H1 (cell line): ENCODE results near the gene PRDM2. TPM values are rescaled to one million over a fixed set of nuclear protein-coding genes. Genes with fewer than 3 reads are reported as not detected.

Experiments
- CHD7 ChIP-seq: fragments of 300-600 bp; sonication (generic); IDR thresholded peaks from 2 replicates; pipeline ENCODE4 v1.7.1; 2012; ENCODE audit warnings: low read length, moderate library complexity, mild to moderate bottlenecking, inconsistent platforms; ENCODE audit not compliant: insufficient replicate concordance
- GTF2F1 ChIP-seq: IDR thresholded peaks from 2 replicates; pipeline ENCODE4 v1.6.1; 2012; ENCODE audit warnings: low read depth, low read length, improper control_type of control experiment, borderline replicate concordance
- polyA plus RNA-seq, 7 experiments: library from polyadenylated mRNA; depleted of rRNA in 3 of 7; stranded (reverse) in 5 of 7; unstranded in 2 of 7; fragments of >200 nt in 5 of 7; fragments of 200-250 nt in 2 of 7; gene quantifications; 1 replicate in 5 of 7; 2 replicates in 1 of 7; 4 replicates in 1 of 7; pipeline versions ENCODE4 v1.2.1 to v1.2.3, GENCODE V29; 2011 to 2013; ENCODE audit warnings: missing spikeins in 2 of 7, mixed read lengths in 2 of 7
- total RNA-seq: library from RNA; stranded (reverse); fragmentation: NEBNext Ultra II Directional; extraction: Animal tissue kit (Norgen Biotek cat#: 25700); gene quantifications from 2 replicates; pipeline ENCODE4 v1.2.1, GENCODE V29; 2021

The PRDM2 gene
- total and polyA plus RNA-seq, 2 of the 8 experiments (the other 6 are each of a cell fraction or from before 2014, with no cell fraction given), result 5.8 to 21.2 TPM

- TF ChIP-seq CHD7 (no peak), GTF2F1 (no peak)
Measured at GRCh38 chr1:13699510-13699909, 478 bp upstream of the PRDM2 start (continued).
